SJCRH30 (cell line): ENCODE measurements around the gene TNFAIP2. TPM values are rescaled to one million over a fixed set of nuclear protein-coding genes. Genes with fewer than 3 reads are reported as not detected.

ENCODE experiments used
- DNase-seq, 2 experiments: peaks; one replicate each; pipeline ENCODE4 v3.0.0-alpha.2; 2015 to 2020
- H3K27ac ChIP-seq: fragments of 250-450 bp; sonication (Bioruptor Pico); 2 replicates; pipeline ENCODE4 v1.5.1; 2020; ENCODE audit warnings: mild to moderate bottlenecking, moderate library complexity
- H3K27me3 ChIP-seq: fragments of 250-450 bp; sonication (Bioruptor Pico); 2 replicates; pipeline ENCODE4 v1.5.1; 2020; ENCODE audit warnings: mild to moderate bottlenecking, moderate library complexity
- H3K36me3 ChIP-seq: fragments of 250-450 bp; sonication (Bioruptor Pico); 2 replicates; pipeline ENCODE4 v1.5.1; 2020; ENCODE audit warnings: mild to moderate bottlenecking, moderate library complexity
- H3K4me1 ChIP-seq: fragments of 250-450 bp; sonication (Bioruptor Pico); 2 replicates; pipeline ENCODE4 v1.5.1; 2020; ENCODE audit warnings: mild to moderate bottlenecking, moderate library complexity
- H3K4me3 ChIP-seq: fragments of 250-450 bp; sonication (Bioruptor Pico); 2 replicates; pipeline ENCODE4 v1.5.1; 2020; ENCODE audit warnings: mild to moderate bottlenecking, moderate library complexity
- H3K9me3 ChIP-seq: fragments of 250-450 bp; sonication (Bioruptor Pico); replicated peaks from 2 replicates; pipeline ENCODE4 v1.5.1; 2020; ENCODE audit warnings: mild to moderate bottlenecking, moderate library complexity
- total RNA-seq: library from RNA; depleted of rRNA; stranded (reverse); fragments of >200 nt; shearing (Covaris generic); gene quantifications from 2 replicates; pipeline ENCODE4 v1.2.3, GENCODE V29; 2014

Gene TNFAIP2
- total RNA-seq, 1 experiment from 2014 or later, result 5.9 TPM

DNA sequence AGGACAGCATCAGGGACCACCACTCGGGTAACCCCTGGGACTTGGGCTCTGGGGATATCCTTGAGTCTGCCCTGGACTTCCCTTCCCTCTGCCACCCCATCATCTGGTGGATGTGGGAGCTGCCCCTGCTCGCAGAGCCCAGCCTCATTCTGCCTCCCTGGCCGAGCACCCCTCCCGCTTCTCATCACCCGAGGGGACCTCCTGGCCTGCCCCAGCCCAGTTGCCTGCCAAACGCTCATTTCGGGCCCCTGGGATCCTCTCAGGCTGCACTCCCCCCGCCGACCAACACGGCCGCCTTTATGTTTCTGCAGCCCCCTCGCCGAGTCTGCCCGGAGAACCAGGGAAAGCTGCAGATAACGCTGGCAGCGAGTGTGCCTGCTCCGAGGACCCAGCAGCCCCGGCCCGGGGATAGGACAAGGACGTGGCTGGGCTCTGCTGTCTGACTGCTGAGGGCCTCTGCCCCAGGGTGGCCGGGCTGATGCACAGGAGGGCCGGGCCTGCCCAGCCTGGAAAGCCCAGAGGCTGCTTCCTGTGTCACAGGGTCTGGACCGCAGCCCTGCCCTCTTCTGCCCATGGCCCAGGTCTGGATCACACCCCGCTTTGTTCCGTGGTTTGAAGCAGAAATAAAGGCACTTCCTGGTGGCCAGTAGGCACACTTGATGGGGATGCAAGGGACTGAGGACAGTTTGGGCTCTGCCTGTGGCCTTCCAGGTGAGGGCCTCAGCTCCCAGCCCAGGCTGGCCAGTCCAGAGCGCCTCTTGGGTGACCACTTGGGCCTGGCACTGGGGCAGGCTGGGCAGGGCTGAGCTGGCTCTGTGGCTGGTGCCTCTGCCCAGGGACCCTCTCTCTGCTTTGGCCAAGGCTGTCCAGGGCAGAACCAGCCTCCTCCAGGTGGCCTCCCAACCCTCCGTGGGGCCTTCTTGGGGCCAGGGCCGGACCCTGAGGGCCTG is 33.6 kb upstream of the TNFAIP2 start:
- H3K27ac ChIP-seq, result no peak overlapping the region
- H3K36me3 ChIP-seq, result no peaks in the 10 kb centered on the region
- no peaks in the 10 kb centered on the region for H3K9me3 ChIP-seq
- no peak overlapping the region for H3K4me3 ChIP-seq
- DNase-seq, result no peak
- H3K4me1 ChIP-seq, result peaks cover 3% of the 10 kb centered on the region; the same call in 1 of the 2 replicates
- peaks cover 20% of the 10 kb centered on the region for H3K27me3 ChIP-seq

DNA sequence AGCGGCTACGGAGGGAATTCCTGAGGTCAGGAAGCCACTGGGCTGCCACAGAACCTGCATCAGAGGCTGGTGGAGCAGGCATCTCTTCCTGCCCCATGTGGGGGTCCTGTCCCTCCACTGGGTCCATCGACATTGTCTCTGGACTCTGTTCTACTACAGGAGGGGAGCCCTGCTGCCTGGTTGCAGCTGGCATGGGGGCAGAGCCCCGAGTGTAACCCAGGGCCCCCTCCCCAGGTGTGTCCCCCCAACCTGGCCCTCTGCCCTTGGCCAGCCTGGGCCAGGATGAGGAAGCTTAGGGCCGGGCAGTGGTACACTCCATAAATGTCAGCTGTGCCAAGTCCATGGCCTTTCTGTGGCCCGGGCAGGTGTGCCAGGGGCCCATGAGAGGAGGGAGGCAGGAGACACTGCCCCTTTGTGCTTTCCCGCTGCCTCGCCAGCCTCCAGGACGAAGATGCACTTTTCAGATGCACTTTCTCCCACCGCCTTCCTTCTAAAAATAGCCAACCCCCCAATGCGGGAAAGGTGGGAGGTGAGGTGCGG is 32.7 kb upstream of the TNFAIP2 start:
- no peak for DNase-seq
- Histone ChIP-seq H3K27me3 (peaks cover 20% of the 10 kb centered on the region), H3K9me3 (no peaks in the 10 kb centered on the region), H3K4me3 (no peak overlapping the region), H3K4me1 (peaks cover 5% of the 10 kb centered on the region; the same call in 1 of the 2 replicates), H3K27ac (no peak overlapping the region), H3K36me3 (no peaks in the 10 kb centered on the region)

- peak overlapping the region; percentile 50 for H3K4me3 ChIP-seq
- peaks cover 20% of the 10 kb centered on the region for H3K27me3 ChIP-seq
- no peaks in the 10 kb centered on the region for H3K9me3 ChIP-seq
- peaks cover 5% of the 10 kb centered on the region; the same call in 1 of the 2 replicates for H3K4me1 ChIP-seq
- no peaks in the 10 kb centered on the region for H3K36me3 ChIP-seq
- peak; percentile 43 for DNase-seq
- no peak overlapping the region for H3K27ac ChIP-seq
Observed at GRCh38 chr14:103091041-103091882, 32.0 kb upstream of the TNFAIP2 start.

- H3K36me3 ChIP-seq, result no peaks in the 10 kb centered on the region
- no peak for DNase-seq
- H3K4me3 ChIP-seq, result peak overlapping the region; percentile 50
- no peaks in the 10 kb centered on the region for H3K9me3 ChIP-seq
- H3K27ac ChIP-seq, result no peak overlapping the region
- peaks cover 5% of the 10 kb centered on the region; the same call in 1 of the 2 replicates for H3K4me1 ChIP-seq
- peaks cover 20% of the 10 kb centered on the region for H3K27me3 ChIP-seq
Observed at GRCh38 chr14:103091883-103092222, 31.4 kb upstream of the TNFAIP2 start.

DNA sequence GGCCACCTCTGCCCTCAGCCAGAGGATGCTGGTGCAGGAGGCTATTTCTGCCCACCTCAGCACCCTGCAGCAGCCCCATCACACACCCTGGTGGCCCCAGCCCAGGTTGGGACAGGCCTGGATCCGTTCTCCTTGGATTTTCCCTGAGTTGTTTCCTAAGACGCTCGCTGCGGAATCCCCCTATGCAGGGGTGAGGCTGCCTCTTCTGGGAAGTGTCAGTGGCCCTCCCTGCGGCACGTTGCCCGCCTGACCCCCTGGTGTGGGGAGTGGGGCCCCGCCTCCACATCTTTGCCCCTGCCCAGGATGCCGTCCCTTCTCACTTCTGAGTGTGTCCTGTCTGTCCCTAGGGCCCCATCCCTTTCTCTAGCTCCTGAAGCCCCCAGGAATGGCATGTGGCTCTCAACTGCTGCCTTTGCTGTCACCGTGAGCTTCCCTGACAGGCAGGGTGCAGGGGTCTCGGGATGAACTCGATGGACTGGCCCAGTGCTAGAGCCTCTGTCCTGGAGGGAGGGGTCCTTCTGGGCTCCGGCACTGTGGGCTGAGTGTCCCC is 29.3 kb upstream of the TNFAIP2 start:
- no peaks in the 10 kb centered on the region for H3K36me3 ChIP-seq
- no peak for DNase-seq
- H3K27ac ChIP-seq, result no peak overlapping the region
- H3K9me3 ChIP-seq, result no peaks in the 10 kb centered on the region
- peak overlapping the region; percentile 32 for H3K4me3 ChIP-seq
- peaks cover 5% of the 10 kb centered on the region; the same call in 1 of the 2 replicates for H3K4me1 ChIP-seq
- H3K27me3 ChIP-seq, result peaks cover 30% of the 10 kb centered on the region

GRCh38 chr14:103094406-103095209 is 28.7 kb upstream of the TNFAIP2 start, which contains the start of gene EXOC3L4:
Gene EXOC3L4 (plus strand): TSS chr14:103094725. CDS start chr14:103100220, 5,495 bp downstream.
- peak in 1 of 2 experiments; percentile 39 for DNase-seq
- no peak within 1 kb of the TSS for H3K27ac ChIP-seq
- no peaks in the 10 kb centered on the region for H3K36me3 ChIP-seq
- peak within 1 kb of the TSS; percentile 32 for H3K4me3 ChIP-seq
- peaks cover 5% of the 10 kb centered on the region; the same call in 1 of the 2 replicates for H3K4me1 ChIP-seq
- H3K27me3 ChIP-seq, result peaks cover 26% of the 10 kb centered on the region
- H3K9me3 ChIP-seq, result no peaks in the 10 kb centered on the region

GRCh38 chr14:103095210-103095778 is 28.0 kb upstream of the TNFAIP2 start:
- Histone ChIP-seq H3K27ac (no peak overlapping the region), H3K4me1 (peaks cover 5% of the 10 kb centered on the region; the same call in 1 of the 2 replicates), H3K4me3 (no peak overlapping the region), H3K36me3 (no peaks in the 10 kb centered on the region), H3K27me3 (peaks cover 19% of the 10 kb centered on the region), H3K9me3 (no peaks in the 10 kb centered on the region)
- DNase-seq, result no peak

DNA sequence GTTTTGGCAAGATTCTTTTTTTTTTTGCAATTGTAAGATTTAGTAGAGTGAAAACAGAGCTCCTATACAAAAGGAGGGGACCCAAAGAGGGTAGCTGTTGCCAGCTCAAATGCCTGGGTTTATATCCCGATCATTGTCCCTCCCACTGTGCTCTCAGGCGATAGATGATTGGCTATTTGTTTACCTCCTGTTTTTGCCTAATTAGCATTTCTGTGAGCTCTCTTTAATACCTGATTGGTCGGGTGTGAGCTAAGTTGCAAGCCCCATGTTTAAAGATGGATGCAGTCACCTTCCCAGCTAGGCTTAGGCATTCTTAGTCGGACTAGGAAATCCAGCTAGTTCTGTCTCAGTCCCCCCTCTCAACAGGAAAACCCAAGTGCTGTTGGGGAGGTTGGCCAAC is 26.9 kb upstream of the TNFAIP2 start:
- no peaks in the 10 kb centered on the region for H3K36me3 ChIP-seq
- no peak overlapping the region for H3K4me3 ChIP-seq
- no peak overlapping the region for H3K27ac ChIP-seq
- H3K4me1 ChIP-seq, result peaks cover 3% of the 10 kb centered on the region; the same call in 1 of the 2 replicates
- H3K9me3 ChIP-seq, result no peaks in the 10 kb centered on the region
- DNase-seq, result no peak
- peaks cover 10% of the 10 kb centered on the region; the same call in 1 of the 2 replicates for H3K27me3 ChIP-seq

GRCh38 chr14:103097244-103097993 is 25.8 kb upstream of the TNFAIP2 start:
- Histone ChIP-seq H3K9me3 (no peaks in the 10 kb centered on the region), H3K36me3 (no peaks in the 10 kb centered on the region), H3K4me1 (peaks cover 3% of the 10 kb centered on the region; the same call in 1 of the 2 replicates), H3K27me3 (peaks cover 10% of the 10 kb centered on the region; the same call in 1 of the 2 replicates), H3K4me3 (no peak overlapping the region), H3K27ac (no peak overlapping the region)
- DNase-seq, result no peak

- peaks cover 10% of the 10 kb centered on the region; the same call in 1 of the 2 replicates for H3K27me3 ChIP-seq
- H3K27ac ChIP-seq, result no peak overlapping the region
- H3K4me3 ChIP-seq, result no peak overlapping the region
- DNase-seq, result no peak
- peaks cover 3% of the 10 kb centered on the region; the same call in 1 of the 2 replicates for H3K4me1 ChIP-seq
- no peaks in the 10 kb centered on the region for H3K9me3 ChIP-seq
- no peaks in the 10 kb centered on the region for H3K36me3 ChIP-seq
Observed at GRCh38 chr14:103097994-103098957, 25.0 kb upstream of the TNFAIP2 start.

DNA sequence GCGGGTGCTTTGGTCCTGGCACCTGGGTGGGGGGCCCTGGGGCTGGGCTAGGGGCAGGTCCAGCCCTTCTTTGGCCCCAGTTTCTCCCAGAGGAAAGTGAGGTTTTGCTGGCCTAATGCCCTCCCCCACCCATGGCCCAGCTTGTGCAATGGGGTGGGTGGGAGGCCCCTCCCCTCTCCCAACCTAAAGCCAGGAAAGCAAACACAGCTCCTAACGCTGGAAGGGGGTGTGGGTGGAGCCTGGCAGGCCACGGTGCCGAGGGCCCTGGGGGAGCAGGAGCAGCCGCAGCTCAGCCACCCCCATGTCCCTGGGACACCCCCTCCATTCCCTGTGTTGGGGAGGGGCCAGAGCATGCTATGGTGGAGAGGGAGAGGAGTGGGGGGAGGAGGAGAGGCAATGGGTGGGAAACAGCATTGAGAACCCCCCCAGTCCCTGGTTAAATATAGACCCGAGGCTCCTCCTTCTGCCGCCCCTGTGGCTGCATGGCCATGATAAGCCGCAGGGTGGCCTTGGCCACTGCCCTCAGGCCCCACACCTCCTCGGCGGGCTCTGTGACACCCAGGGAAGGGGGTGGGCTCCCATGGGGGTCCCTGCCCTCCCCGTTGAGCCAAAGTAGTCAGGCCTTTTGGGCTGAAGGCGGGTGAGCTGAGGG is 24.1 kb upstream of the TNFAIP2 start:
- H3K4me1 ChIP-seq, result peaks cover 3% of the 10 kb centered on the region; the same call in 1 of the 2 replicates
- no peak for DNase-seq
- peaks cover 10% of the 10 kb centered on the region; the same call in 1 of the 2 replicates for H3K27me3 ChIP-seq
- H3K9me3 ChIP-seq, result no peaks in the 10 kb centered on the region
- no peak overlapping the region for H3K4me3 ChIP-seq
- H3K27ac ChIP-seq, result no peak overlapping the region
- no peaks in the 10 kb centered on the region for H3K36me3 ChIP-seq
